ENCODE results near the gene RALGPS1. TPM values are rescaled to one million over a fixed set of nuclear protein-coding genes. Genes with fewer than 3 reads are reported as not detected.
"Not testable (repeated sequence)": the region's sequence is repeated elsewhere in the genome, so short reads cannot be mapped to it uniquely, and the experiment has no call there.

Gene RALGPS1
- total RNA-seq, 2 donors from 2014 or later, result 7.6 to 18.5 TPM

- no peak for TF ChIP-seq CTCF (IDR thresholded peaks at IDR 0.05)
- ATAC-seq (ENCODE audit: insufficient number of reproducible peaks, low FRiP score, low read depth) (no peak), DNase-seq (ENCODE audit: low spot score) (no peak)
- Histone ChIP-seq H3K36me3 (no peaks in the 10 kb centered on the region), H3K4me3 (no peak overlapping the region), H3K9me3 (no peaks in the 10 kb centered on the region), H3K27ac (no peak overlapping the region), H3K27me3 (replicated peaks; ENCODE audit: insufficient read depth) (no peaks in the 10 kb centered on the region), H3K4me1 (ENCODE audit: control insufficient read depth in 1 of 2, low read depth in 2 of 2) (peaks cover 0 to 18% of the 10 kb centered on the region in 2 donors)
Measured at GRCh38 chr9:127144670-127145445, 230.3 kb downstream of the RALGPS1 start.

DNA sequence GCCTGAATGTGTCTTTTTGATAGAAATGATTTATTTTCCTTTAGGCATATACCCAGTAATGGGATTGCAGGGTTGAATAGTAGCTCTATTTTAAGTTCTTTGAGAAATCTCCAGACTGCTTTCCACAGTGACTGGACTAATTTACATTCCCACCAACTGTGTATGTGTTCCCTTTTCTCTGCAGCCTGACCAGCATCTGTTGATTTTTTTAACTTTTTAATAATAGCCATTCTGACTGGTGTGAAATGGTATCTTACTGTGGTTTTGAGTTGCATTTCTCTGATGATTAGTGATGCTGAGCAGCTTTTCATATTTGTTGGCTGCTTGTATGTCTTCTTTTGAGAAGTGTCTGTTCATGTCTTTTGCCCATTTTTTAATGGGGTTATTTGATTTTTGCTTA, 232.3 kb downstream of the RALGPS1 start:
- not testable (repeated sequence) for H3K27me3 ChIP-seq (replicated peaks; ENCODE audit: insufficient read depth); H3K36me3 ChIP-seq; ATAC-seq (ENCODE audit: insufficient number of reproducible peaks, low FRiP score, low read depth); H3K4me1 ChIP-seq (ENCODE audit: control insufficient read depth in 1 of 2, low read depth in 2 of 2); H3K9me3 ChIP-seq; DNase-seq (ENCODE audit: low spot score); H3K27ac ChIP-seq; H3K4me3 ChIP-seq

- Histone ChIP-seq H3K4me1 (ENCODE audit: control insufficient read depth in 1 of 2, low read depth in 2 of 2) (no peaks in the 10 kb centered on the region), H3K4me3 (no peak overlapping the region), H3K27me3 (replicated peaks; ENCODE audit: insufficient read depth) (no peaks in the 10 kb centered on the region), H3K9me3 (no peaks in the 10 kb centered on the region), H3K27ac (no peak overlapping the region), H3K36me3 (no peaks in the 10 kb centered on the region)
- DNase-seq (ENCODE audit: low spot score), result no peak
- no peak for ATAC-seq (ENCODE audit: insufficient number of reproducible peaks, low FRiP score, low read depth)
- TF ChIP-seq CTCF (IDR thresholded peaks at IDR 0.05), result no peak
Measured at GRCh38 chr9:127147251-127147650, 232.7 kb downstream of the RALGPS1 start.

DNA sequence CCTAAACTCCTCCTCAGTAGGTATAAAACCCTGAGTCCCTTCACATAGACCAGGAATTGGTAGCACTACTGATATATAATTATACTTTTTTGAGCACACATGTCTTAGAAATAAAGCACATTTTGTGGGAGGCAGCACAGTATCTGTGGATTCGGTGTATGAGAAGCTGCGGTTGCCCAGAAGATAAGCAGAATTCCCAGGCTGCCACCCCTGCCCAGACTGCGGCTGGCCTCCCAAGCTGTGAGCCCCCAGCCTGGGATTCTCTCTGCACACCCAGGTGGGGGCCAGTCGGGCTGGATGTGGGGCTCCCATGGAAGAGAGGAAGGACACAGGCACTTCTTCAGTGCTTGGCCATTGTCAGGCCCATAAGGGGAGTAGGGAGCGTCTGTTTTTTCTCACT, 233.4 kb downstream of the RALGPS1 start:
- Histone ChIP-seq H3K27me3 (replicated peaks; ENCODE audit: insufficient read depth) (no peaks in the 10 kb centered on the region), H3K9me3 (no peaks in the 10 kb centered on the region), H3K27ac (no peak overlapping the region), H3K4me1 (ENCODE audit: control insufficient read depth in 1 of 2, low read depth in 2 of 2) (no peaks in the 10 kb centered on the region), H3K4me3 (no peak overlapping the region), H3K36me3 (no peaks in the 10 kb centered on the region)
- TF ChIP-seq CTCF (IDR thresholded peaks at IDR 0.05), result no peak
- DNase-seq (ENCODE audit: low spot score) (no peak), ATAC-seq (ENCODE audit: insufficient number of reproducible peaks, low FRiP score, low read depth) (no peak)

- ATAC-seq (ENCODE audit: insufficient number of reproducible peaks, low FRiP score, low read depth), result no peak
- DNase-seq (ENCODE audit: low spot score), result no peak
- peaks cover 1 to 5% of the 10 kb centered on the region in 2 donors for H3K4me1 ChIP-seq (ENCODE audit: control insufficient read depth in 1 of 2, low read depth in 2 of 2)
- H3K27ac ChIP-seq, result no peak overlapping the region
- H3K36me3 ChIP-seq, result no peaks in the 10 kb centered on the region
- no peaks in the 10 kb centered on the region for H3K27me3 ChIP-seq (replicated peaks; ENCODE audit: insufficient read depth)
- no peak for TF ChIP-seq CTCF (IDR thresholded peaks at IDR 0.05)
- no peak overlapping the region for H3K4me3 ChIP-seq
- H3K9me3 ChIP-seq, result no peaks in the 10 kb centered on the region
Measured at GRCh38 chr9:127149010-127149409, 234.4 kb downstream of the RALGPS1 start.
